GM18520 (cell line): ENCODE measurements around the gene GCK.
"Not testable (repeated sequence)": the region's sequence is repeated elsewhere in the genome, so short reads cannot be mapped to it uniquely, and the experiment has no call there.

Experiments used
- ATAC-seq: cut with Tn5 transposase; IDR thresholded peaks from one replicate; pipeline ENCODE4 v1.9.1; 2021; ENCODE audit not compliant: unreplicated experiment

GCK gene

DNA sequence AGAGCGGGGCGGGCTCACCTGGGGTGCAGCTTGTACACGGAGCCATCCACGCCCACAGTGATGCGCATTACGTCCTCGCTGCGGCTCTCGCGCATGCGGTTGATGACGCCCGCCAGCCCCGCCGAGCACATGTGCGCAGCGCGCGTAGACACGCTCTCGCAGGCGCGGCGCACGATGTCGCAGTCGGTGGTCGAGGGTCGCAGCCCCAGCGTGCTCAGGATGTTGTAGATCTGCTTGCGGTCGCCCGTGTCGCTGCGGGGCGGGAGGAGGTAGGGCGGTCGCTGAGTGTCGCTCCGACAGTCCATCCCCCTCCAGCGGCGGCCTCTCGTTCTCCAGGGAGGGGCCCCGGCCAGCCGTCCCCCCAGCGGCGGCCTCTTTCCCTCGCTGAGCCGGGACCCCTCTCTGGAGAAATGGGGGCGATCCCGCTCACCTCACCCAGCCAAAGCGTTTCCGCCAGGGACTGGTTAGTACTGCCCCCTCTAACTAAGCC lies 43.7 kb downstream of the GCK start:
- ATAC-seq = no peak

DNA sequence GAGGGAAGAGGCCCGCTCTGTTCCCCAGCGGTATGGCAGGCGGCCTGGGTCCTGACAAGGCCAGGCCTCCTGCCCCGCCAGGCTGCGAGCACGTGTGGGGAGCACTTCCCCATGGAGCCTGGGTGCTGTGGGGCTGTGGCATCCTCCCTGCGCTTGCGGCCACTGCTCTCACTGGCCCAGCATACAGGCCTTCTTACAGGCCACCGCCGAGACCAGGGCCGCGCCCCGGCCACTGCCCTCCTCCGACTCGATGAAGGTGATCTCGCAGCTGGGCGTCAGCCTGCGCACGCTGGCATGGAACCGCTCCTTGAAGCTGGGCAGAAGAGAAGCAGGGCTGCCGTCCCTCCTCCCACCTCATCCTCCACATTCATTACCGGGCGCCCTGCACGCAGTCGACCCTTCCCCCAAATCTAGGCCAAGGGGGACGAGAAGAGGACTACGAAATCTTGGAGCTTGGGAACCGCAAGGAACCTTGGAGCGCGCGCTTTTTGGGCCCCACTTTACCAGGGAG lies 44.2 kb downstream of the GCK start:
- ATAC-seq = no peak

DNA sequence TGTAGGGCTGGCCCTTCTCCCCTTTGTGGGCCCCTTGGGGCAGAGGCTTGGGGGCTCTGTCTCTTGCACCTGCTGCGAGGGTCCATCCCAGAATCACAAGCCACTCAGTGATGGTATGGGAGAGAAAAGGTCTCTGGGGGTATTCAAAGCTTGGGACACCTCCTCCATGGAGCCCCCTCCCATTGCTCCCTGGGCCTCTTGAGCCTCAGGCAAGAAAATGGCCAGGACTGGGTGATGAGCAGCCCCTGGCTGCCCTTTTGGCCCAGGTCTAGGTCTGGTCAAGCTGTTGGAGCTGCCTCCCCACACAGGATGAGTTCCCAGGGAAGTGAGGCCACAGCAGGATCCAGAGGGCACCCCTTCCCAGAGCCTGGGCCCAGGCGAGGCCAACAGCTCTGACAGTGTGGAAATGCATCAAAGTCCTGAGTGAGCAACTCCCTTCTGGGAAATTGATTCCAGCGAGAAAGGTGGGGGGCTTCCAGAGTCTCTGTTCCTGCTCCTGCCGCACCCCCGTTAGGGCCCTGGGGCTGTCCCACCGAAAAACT lies 44.7 kb downstream of the GCK start:
- ATAC-seq = no peak

DNA sequence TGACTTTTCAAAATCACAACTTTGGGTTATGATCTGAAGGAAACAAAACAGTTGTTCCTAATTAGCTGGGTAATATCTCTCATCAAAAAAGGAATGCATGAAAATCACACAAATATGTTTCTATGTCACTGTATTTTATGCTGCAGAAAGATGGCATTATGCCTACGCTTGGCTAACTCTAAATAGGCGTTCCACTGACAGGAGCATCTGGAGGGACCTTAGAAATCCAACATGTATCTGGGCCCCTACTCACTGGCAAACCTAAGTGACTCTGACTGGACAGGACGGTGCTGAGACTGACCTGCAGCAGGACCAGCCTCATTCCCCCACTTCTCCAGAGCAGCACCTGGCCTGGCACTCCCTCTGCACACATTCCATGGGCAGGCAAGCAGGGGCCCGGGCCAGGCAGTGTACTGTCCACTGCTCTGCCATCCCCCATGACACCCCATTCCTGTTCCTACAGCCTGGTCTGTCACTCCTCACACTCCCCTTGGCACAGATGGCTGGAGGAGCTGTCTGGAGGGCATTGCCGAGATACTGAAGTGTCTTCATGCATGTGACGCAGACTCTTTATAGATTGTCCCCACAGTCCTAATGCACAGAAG lies 45.5 kb downstream of the GCK start:
- ATAC-seq = no peak

DNA sequence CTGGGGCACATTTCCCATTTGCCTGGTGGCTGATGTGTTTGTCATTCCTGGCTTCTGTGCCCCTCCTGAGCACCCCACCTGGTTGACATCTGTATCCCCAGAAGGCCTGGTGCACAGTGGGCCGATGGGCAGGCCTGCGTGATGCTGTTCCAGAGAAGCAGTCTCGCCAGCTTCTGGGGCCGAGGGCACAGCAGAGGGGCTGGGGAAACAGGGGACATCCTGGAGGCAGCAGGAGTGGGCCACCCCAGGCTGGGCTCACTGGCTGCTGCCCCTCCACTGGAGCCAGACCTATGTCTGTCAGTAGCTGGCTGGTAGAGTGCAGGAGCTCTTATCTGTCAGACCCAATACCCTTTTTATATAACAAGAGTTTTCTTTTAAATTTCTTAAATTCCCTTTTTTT lies 47.2 kb downstream of the GCK start:
- ATAC-seq = no peak

DNA sequence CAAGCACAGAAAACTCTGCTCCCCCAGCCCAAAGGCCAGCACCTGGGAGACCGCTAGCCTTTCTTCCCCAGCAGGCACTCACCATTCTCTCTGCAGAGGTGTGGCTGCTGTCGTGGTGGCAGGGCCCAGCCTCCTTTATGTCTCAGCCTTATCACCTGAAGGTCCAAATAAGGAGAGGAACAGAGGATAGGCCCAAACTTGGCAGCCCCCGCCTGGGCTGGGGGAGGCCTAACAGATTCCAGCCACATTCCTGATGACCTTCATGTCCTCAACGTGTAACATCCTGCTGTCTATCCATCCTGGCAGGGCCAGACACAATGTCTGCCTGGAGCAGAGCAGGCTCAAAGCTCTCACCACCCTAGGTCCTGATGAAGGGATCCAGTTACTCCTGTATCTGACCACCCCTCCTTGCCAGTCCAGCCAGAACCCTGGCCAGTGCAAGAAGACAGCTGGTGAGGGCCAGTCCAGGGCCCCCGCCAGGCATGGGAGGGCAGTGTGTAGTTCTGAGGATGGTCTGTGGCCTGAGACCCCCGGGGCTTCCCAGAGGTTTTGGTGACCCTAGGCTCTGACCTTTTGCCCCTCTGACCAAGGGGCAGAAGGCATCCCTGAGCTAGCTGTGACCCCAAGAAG lies 47.9 kb downstream of the GCK start, which contains the start of gene MYL7:
TSS of gene MYL7 (minus strand) at position 112 of the 630 bp plus-strand sequence. CDS start at position 85, 27 bp downstream.
- no peak for ATAC-seq

DNA sequence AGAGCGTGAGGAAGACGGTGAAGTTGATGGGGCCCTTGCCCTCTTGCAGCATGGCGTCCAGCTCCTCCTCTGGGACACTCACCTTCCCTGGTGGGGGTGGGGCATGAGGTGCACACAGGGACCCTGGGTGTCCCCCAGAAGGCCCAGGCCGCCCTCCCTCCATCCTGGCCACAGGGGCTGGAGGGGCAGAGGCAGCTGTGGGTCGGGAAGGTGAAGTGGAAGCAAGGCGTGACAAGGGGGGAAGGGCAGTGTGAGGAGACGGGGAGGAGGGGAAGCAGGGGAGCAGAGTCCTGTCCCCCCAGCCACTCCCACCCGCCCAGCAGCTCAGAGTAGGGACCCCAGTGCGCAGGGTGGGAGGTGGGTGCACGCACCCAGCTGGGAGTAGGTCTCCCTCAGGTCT lies 48.9 kb downstream of the GCK start:
- ATAC-seq = no peak

DNA sequence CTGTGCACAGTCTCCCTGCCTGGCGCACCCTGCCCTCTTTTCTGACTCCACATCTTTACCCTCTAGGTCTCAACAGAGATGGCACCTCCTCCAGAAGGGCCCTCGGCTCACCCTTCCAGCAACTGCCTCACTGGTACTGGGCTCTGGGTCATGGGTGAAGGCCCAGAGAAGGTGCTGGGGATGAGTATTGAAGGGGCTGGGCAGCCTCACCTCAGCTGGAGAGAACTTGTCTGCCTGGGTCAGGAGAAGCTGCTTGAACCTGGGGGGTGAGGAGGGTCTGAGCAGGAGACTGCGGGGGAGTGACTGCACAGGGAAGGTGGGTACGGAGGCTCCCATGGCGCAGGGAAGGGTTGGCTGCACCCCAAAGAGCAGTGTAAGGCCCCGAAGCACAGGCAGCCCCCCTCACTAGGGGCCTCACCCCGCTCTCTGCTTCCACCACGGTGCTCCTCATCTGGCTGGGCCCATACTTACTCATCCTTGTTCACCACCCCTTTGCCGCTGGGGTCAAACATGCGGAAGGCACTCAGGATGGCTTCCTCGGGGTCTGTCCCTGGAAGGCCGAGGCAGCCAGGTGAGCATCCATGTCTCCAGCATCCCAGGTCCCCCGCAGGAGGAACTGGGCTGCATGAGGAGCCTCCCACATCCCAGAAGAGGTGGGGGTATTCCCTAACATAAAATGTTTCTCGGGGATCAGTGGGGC lies 49.8 kb downstream of the GCK start:
- no peak for ATAC-seq

DNA sequence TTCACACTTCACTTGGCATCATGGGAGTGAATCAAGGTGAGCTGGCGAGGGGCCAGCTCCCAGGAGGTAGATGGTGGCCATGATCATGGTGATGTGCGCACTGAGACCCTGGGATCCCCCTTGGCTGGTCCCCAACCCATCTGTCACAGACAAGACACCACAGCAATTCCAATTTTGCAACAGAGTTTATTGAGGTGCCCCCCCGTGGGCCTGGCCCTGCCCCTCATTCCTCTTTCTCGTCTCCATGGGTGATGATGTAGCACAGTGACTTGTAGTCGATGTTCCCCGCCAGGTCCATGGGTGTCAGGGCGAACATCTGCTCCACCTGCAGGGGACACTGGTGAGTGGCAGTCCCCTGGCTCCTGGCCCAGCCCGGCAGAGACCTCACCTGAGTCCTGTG lies 50.5 kb downstream of the GCK start:
- no peak for ATAC-seq

DNA sequence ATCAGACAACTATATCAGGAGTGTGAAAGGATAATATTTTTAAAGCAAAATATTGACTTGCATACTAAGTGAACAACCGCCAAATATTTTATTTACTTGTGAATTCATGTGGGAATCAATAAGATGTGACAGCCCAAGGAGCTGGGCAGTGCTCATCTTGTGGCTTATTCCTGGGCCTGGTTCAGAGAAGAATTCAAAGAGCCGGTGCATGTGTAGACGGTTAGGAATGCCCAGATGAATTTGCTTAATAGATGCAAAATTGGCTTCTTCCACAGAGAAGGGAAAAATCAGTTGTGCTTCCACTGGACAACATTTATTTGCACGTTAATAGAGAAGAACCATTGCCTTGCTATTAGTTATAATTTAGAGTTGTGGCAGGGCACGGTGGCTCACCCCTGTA lies 52.5 kb downstream of the GCK start:
- ATAC-seq = no peak

DNA sequence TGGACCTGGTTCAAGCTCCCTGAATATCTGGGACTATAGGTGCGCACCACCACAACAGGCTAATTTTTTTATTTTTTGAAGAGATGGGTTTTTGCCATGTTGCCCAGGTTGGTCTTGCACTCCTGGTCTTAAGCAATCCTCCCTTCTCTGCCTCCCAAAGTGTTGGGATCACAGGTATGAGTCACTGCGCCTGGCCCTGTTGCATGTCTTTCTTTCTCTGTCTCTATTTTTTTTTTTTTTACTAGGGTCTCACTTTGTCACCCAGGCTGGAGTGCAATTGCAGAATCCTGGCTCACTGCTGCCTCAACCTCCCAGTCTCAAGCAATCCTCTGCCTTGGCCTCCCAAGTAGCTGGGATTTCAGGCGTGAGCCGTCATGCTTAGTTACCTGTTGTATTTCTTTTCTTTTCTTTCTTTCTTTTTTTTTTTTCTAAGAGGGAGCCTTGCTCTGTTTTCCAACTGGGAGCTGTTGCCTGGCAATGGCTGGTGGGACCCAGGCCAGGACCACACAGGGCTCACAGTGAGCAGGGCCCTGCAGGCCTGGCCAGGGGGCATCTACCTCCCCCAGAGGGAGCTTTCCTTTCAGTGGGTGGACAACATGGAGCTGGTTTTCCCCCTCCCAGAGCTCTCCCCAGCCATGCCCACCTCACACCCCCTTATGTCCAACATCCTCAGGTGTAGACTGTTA lies 54.2 kb downstream of the GCK start:
- ATAC-seq = no peak

DNA sequence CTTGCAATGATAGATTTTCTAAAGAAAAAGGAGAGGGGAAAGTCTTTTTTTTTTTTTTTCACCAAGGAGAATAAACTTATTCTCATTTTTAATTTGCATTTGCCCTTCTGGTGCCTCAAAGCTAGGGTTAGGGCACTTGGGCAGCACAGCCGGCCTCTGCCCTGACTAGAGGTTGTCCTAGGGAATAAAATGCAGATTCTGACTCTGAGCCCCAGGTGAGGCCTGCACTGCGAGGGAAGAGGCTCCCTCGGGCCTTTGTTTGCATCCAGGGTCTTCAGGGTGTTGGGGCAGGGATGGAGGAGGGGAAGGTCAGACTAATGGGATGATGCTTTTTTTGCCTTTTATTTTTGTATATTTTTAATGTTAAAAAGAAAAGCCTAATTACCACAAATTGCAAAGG lies 55.9 kb downstream of the GCK start:
- no peak for ATAC-seq

DNA sequence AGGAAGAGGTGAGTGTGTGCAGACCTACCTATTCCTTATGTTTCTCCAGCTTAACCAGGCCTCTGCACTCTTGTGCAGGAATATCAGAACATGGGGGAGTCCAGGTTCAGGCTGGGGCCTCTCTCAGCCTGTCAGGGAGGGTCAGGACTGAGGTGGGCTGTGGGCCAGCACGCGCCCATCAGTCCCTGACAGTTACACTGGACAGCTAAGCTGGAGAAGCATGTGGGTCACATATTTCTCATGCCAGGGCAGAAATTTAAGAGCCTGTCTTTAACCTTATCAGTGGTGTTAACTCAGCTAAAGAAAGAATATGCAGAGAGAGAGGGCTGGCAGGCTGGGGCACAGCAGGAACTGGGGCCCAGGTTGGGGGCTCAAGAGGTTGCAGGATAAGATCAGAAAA lies 57.2 kb downstream of the GCK start:
- no peak for ATAC-seq

DNA sequence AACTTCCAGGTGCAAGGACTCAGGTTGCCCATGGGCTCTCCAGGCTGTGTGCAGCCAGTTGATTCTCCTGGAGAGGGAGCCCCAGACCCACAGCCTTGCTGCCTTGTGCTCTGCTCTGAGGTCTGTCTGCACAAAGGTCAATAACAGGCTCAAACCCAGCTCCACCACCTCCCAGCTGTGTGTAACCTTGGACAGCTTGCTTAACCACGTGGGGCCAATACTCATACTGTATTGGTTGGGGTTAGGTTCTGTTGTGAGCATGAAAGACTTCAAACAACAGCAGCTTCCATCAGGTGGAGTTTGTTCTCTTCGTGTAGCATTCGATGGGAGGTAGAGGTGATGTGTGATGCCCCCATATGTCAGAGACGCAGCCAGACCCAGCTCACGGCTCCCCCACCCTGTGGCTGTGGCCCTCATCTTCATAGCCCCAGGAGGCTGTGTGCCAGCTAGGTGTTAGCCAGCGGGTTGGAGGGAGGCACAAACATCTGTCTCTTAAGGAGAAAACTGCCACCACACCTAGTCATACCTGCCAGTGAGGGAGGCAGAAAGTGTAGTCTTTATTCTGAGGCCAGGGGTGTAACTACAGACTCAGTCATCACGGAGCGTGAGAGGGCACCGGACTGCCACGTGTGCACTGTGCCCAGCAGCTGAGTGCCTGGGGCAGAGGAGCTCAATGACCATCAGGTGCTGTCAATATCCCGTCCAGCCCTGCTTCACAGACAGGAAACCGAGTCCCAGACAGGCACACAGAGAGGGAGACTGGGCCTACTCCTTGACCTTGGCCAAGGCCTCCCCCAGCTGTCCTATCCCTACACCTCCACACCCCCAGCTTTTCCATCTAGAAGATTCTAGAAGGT lies 57.8 kb downstream of the GCK start:
- no peak for ATAC-seq

DNA sequence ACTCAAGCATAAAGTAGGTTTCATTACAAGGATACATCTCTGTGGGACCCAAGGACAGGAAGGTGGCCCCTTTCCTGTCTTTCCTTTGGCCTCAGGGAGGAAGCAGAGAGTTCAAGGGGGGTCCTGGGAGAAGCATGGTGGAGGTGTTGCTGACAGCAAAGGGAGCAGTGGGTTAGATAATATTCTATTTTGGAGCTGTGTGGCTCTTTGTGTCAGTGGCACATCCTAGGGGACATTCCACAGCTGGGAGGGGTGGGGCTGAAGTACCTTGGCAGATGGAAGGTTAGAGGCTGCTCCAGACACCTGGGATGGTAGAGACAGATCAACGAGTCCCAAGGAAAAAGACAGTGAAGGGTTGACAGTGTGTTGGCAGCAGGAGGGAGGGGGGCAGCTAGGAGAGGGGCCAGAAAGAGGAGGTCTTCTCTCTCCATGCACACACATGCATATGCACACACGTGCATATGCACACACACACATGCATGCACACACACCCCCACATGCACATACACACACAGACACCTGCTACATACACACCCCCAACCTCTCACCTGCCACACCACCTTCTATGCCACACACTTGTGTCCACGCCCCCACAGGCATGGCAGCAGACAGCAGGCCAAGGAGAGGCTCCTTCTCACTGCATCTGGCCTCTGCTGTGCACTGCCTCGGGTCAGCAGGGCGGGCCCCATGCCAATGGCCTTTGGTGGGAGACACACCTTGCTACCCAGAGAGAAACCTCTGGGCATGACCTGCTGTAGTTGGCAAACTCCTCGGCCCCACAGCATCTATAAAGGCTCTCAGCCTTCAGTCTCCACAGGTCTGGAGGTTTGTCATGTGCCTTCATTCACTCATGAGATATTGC lies 60.3 kb downstream of the GCK start:
- ATAC-seq = no peak

DNA sequence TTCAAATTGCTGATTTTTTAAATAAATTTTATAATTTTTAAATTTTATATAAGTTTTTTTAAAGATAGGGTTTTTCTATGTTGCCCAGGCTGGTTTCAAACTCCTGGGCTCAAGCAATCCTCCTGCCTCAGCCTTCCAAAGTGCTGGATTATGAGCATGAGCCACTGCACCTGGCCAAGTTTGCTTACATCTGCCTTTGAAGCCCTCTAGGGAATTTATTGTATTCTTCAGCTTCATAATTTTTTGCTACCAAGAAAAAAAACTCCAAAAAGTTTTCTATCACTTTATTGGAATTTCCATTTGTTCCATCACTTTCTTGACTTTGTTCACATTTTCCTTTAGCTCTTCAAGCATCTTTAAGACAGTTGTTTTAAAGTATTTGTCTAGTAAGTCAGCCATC lies 62.1 kb downstream of the GCK start:
- ATAC-seq = no peak

DNA sequence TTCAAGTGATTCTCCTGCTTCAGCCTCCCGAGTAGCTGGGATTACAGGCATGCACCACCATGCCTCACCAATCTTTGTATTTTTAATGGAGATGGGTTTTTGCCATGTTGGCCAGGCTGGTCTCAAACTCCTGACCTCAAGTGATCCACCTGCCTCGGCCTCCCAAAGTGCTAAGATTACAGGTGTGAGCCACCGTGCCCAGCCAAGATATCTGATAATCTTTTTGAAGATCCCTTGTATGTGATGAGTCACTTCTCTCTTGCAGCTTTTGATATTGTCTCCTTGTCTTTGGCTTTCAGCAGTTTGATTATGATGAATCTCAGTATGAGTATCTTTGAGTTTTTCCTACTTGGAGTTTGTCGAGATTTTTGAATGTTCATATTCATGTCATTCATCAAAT lies 62.7 kb downstream of the GCK start:
- not testable (repeated sequence) for ATAC-seq

DNA sequence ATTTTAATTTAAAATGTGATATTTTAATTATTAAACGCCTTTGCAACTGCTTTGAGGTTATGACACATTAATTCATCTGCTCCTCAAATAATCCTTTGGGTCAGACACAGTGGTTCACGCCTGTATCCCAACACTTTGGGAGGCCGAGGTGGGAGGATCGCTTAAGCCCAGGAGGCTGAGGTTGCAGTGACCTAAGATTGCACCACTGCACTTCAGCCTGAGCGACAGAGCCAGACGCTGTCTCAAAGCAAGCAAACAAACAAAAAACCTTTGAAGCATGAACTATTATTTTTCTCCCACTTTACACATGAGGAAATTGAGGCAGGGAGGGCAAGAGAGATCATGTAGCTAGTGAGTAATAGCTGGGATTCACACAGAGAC lies 64.4 kb downstream of the GCK start:
- no peak for ATAC-seq

DNA sequence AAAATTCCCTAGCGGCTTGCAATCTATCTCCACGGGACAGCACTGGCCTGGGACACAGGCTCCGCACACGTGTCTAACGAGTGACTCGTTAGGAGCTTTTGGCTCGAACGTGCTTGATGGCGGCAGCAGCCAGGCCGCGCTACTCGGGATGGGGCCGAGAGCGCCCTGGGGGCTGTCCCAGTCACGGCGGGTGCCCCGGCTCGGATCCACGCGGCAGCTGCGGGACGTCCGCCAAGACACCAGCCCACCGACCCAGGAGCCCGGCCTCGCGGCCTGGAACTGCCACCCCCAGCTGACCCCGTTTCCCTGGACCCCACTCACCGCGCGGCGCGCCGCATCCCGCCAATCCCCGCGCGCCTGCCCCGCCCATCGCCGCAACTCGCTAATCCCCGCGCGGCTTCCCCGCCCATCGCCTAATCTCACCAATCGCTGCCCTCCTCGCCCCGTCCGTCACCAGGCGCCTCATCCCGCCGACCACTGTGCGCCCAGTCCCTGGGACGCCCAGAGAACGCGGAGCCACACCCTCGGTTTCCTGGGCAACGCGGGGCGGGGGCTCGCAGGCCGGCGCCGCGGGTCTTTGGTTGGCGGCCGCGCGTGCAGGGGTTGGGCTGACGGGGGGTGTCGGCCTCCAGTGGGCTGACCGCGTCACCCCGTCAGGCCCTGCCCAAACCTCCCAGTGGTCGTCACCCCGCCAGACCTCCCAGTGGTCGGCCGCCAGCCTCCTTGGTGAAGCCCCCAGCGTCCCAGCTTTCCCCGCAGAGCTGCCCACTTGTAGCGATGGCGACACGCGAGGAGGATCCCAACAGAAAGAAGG lies 65.8 kb downstream of the GCK start, which contains the start of gene POLD2:
TSS of gene POLD2 (minus strand) at position 359 of the 814 bp plus-strand sequence. CDS start 1,495 bp downstream, outside the sequence.
- peak; percentile 99 for ATAC-seq
